HG02943 (cell line): Measurements from ENCODE around the gene BRD3.

ENCODE experiments used
- ATAC-seq: cut with Tn5 transposase; IDR thresholded peaks from one replicate; pipeline ENCODE4 v1.9.1; 2021; ENCODE audit warnings: mild to moderate bottlenecking, low read depth, moderate library complexity; ENCODE audit not compliant: unreplicated experiment

BRD3 gene

DNA sequence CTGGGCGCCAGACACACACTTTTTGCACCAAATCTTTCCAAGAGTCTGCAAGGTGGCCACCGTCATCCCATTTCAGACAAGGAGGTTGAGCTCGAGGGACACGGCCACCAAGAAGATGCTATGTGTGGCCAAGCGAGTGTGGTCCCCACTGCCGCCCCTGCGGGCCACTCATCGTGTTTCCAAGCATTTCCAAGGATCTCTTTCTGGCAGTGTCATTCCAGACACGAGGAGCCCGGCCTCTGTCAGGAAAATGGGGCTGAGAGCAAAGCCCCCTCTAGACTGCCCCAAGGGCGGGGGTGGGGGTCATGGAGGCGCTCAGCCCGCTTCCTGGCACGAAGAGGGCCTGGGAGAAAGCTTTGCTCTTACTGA is 86.3 kb downstream of the BRD3 start:
- no peak for ATAC-seq

DNA sequence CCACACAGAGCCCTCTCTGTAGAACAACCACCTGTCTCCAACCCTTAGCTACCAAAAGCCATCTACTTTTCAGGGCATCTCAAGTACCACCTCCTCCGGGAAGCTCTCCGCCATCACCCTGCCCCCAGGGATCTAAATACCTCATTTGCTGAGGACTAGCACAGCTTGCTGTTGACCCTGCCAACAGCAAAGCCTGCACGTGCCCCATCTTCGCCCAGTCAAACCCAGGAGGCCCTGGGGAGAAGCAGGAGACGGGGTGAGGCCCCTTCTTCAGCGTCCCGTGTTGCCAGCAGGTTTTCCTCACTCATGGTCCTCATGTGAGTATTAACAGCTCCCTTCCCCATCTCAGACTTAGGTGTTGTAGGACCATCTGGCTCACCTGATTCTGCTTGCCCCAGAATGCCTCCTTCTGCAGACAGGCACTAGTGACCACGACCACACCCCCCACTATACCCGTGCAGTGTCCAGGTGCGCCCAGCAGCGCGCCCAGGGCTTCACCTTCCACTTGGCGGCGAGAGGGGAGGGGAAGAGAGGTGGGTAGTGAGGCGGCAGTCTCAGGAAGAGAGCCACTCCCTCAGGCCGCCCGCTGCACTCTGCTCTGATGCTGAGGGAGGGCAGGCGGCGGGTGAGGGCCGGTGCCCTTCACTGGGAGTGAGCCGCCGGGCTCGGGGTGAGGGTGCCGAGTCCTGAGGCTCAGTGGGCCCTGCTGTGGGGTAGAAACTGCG is 86.8 kb downstream of the BRD3 start:
- ATAC-seq, result no peak
